Measurements from ENCODE around the gene C4orf50.

Gene C4orf50

GRCh38 chr4:6024313-6024960 lies 6.2 kb upstream of the C4orf50 start:
- H3K9ac ChIP-seq (ENCODE audit: low read depth, low read length) = no peak overlapping the region
- H3K36me3 ChIP-seq (ENCODE audit: insufficient read depth, low read depth, low read length) = no peaks in the 10 kb centered on the region
- H3K27ac ChIP-seq (ENCODE audit: low read length) = no peak overlapping the region
- H3K27me3 ChIP-seq (ENCODE audit: insufficient read depth, low read length) = no peaks in the 10 kb centered on the region
- no peak overlapping the region for H3K4me3 ChIP-seq (ENCODE audit: low read length)
- H3K9me3 ChIP-seq (ENCODE audit: insufficient read depth, low read depth, low read length) = no peaks in the 10 kb centered on the region
- H3K4me1 ChIP-seq (ENCODE audit: insufficient read depth, low read length) = peaks cover 4% of the 10 kb centered on the region; the same call in 1 of the 2 replicates

GRCh38 chr4:6023731-6024130 lies 5.5 kb upstream of the C4orf50 start:
- Histone ChIP-seq H3K36me3 (ENCODE audit: insufficient read depth, low read depth, low read length) (no peaks in the 10 kb centered on the region), H3K9ac (ENCODE audit: low read depth, low read length) (no peak overlapping the region), H3K4me3 (ENCODE audit: low read length) (no peak overlapping the region), H3K27me3 (ENCODE audit: insufficient read depth, low read length) (no peaks in the 10 kb centered on the region), H3K9me3 (ENCODE audit: insufficient read depth, low read depth, low read length) (no peaks in the 10 kb centered on the region), H3K27ac (ENCODE audit: low read length) (no peak overlapping the region), H3K4me1 (ENCODE audit: insufficient read depth, low read length) (peaks cover 5% of the 10 kb centered on the region; the same call in 1 of the 2 replicates)

GRCh38 chr4:6022607-6023288 lies 4.5 kb upstream of the C4orf50 start:
- Histone ChIP-seq H3K4me3 (ENCODE audit: low read length) (no peak overlapping the region), H3K9me3 (ENCODE audit: insufficient read depth, low read depth, low read length) (no peaks in the 10 kb centered on the region), H3K27me3 (ENCODE audit: insufficient read depth, low read length) (no peaks in the 10 kb centered on the region), H3K27ac (ENCODE audit: low read length) (no peak overlapping the region), H3K9ac (ENCODE audit: low read depth, low read length) (no peak overlapping the region), H3K4me1 (ENCODE audit: insufficient read depth, low read length) (peaks cover 5% of the 10 kb centered on the region; the same call in 1 of the 2 replicates), H3K36me3 (ENCODE audit: insufficient read depth, low read depth, low read length) (no peaks in the 10 kb centered on the region)

- H3K36me3 ChIP-seq (ENCODE audit: insufficient read depth, low read depth, low read length) = no peaks in the 10 kb centered on the region
- no peak overlapping the region for H3K27ac ChIP-seq (ENCODE audit: low read length)
- H3K4me3 ChIP-seq (ENCODE audit: low read length) = no peak overlapping the region
- peaks cover 5% of the 10 kb centered on the region; the same call in 1 of the 2 replicates for H3K4me1 ChIP-seq (ENCODE audit: insufficient read depth, low read length)
- no peaks in the 10 kb centered on the region for H3K27me3 ChIP-seq (ENCODE audit: insufficient read depth, low read length)
- no peak overlapping the region for H3K9ac ChIP-seq (ENCODE audit: low read depth, low read length)
- no peaks in the 10 kb centered on the region for H3K9me3 ChIP-seq (ENCODE audit: insufficient read depth, low read depth, low read length)
Observed at GRCh38 chr4:6021831-6022606, 3.8 kb upstream of the C4orf50 start.

GRCh38 chr4:6020613-6021012 lies 2.4 kb upstream of the C4orf50 start:
- no peaks in the 10 kb centered on the region for H3K9me3 ChIP-seq (ENCODE audit: insufficient read depth, low read depth, low read length)
- no peaks in the 10 kb centered on the region for H3K36me3 ChIP-seq (ENCODE audit: insufficient read depth, low read depth, low read length)
- peaks cover 5% of the 10 kb centered on the region; the same call in 1 of the 2 replicates for H3K4me1 ChIP-seq (ENCODE audit: insufficient read depth, low read length)
- no peak overlapping the region for H3K9ac ChIP-seq (ENCODE audit: low read depth, low read length)
- H3K4me3 ChIP-seq (ENCODE audit: low read length) = no peak overlapping the region
- no peak overlapping the region for H3K27ac ChIP-seq (ENCODE audit: low read length)
- H3K27me3 ChIP-seq (ENCODE audit: insufficient read depth, low read length) = no peaks in the 10 kb centered on the region

- H3K36me3 ChIP-seq (ENCODE audit: insufficient read depth, low read depth, low read length) = no peaks in the 10 kb centered on the region
- H3K9me3 ChIP-seq (ENCODE audit: insufficient read depth, low read depth, low read length) = no peaks in the 10 kb centered on the region
- H3K4me1 ChIP-seq (ENCODE audit: insufficient read depth, low read length) = peaks cover 5% of the 10 kb centered on the region; the same call in 1 of the 2 replicates
- H3K9ac ChIP-seq (ENCODE audit: low read depth, low read length) = no peak overlapping the region
- H3K4me3 ChIP-seq (ENCODE audit: low read length) = no peak overlapping the region
- no peak overlapping the region for H3K27ac ChIP-seq (ENCODE audit: low read length)
- no peaks in the 10 kb centered on the region for H3K27me3 ChIP-seq (ENCODE audit: insufficient read depth, low read length)
Observed at GRCh38 chr4:6019316-6020263, 1.4 kb upstream of the C4orf50 start.

- no peaks in the 10 kb centered on the region for H3K9me3 ChIP-seq (ENCODE audit: insufficient read depth, low read depth, low read length)
- no peaks in the 10 kb centered on the region for H3K27me3 ChIP-seq (ENCODE audit: insufficient read depth, low read length)
- H3K36me3 ChIP-seq (ENCODE audit: insufficient read depth, low read depth, low read length) = no peaks in the 10 kb centered on the region
- H3K9ac ChIP-seq (ENCODE audit: low read depth, low read length) = no peak overlapping the region
- peaks cover 5% of the 10 kb centered on the region; the same call in 1 of the 2 replicates for H3K4me1 ChIP-seq (ENCODE audit: insufficient read depth, low read length)
- no peak overlapping the region for H3K27ac ChIP-seq (ENCODE audit: low read length)
- no peak overlapping the region for H3K4me3 ChIP-seq (ENCODE audit: low read length)
Observed at GRCh38 chr4:6017800-6018199, 431 bp downstream of the C4orf50 start.

- no peaks in the 10 kb centered on the region for H3K27me3 ChIP-seq (ENCODE audit: insufficient read depth, low read length)
- H3K9ac ChIP-seq (ENCODE audit: low read depth, low read length) = no peak overlapping the region
- no peak overlapping the region for H3K27ac ChIP-seq (ENCODE audit: low read length)
- no peak overlapping the region for H3K4me3 ChIP-seq (ENCODE audit: low read length)
- H3K9me3 ChIP-seq (ENCODE audit: insufficient read depth, low read depth, low read length) = no peaks in the 10 kb centered on the region
- peaks cover 5% of the 10 kb centered on the region; the same call in 1 of the 2 replicates for H3K4me1 ChIP-seq (ENCODE audit: insufficient read depth, low read length)
- no peaks in the 10 kb centered on the region for H3K36me3 ChIP-seq (ENCODE audit: insufficient read depth, low read depth, low read length)
Observed at GRCh38 chr4:6017030-6017429, 1.2 kb downstream of the C4orf50 start.

GRCh38 chr4:6013564-6013963 lies 4.7 kb downstream of the C4orf50 start:
- Histone ChIP-seq H3K9me3 (ENCODE audit: insufficient read depth, low read depth, low read length) (no peaks in the 10 kb centered on the region), H3K27me3 (ENCODE audit: insufficient read depth, low read length) (peaks cover 15% of the 10 kb centered on the region), H3K4me1 (ENCODE audit: insufficient read depth, low read length) (no peaks in the 10 kb centered on the region), H3K27ac (ENCODE audit: low read length) (no peak overlapping the region), H3K36me3 (ENCODE audit: insufficient read depth, low read depth, low read length) (no peaks in the 10 kb centered on the region), H3K9ac (ENCODE audit: low read depth, low read length) (no peak overlapping the region), H3K4me3 (ENCODE audit: low read length) (no peak overlapping the region)

GRCh38 chr4:6012200-6012599 lies 6.0 kb downstream of the C4orf50 start:
- H3K27me3 ChIP-seq (ENCODE audit: insufficient read depth, low read length) = peaks cover 29% of the 10 kb centered on the region
- no peaks in the 10 kb centered on the region for H3K4me1 ChIP-seq (ENCODE audit: insufficient read depth, low read length)
- H3K9ac ChIP-seq (ENCODE audit: low read depth, low read length) = no peak overlapping the region
- no peak overlapping the region for H3K4me3 ChIP-seq (ENCODE audit: low read length)
- no peak overlapping the region for H3K27ac ChIP-seq (ENCODE audit: low read length)
- no peaks in the 10 kb centered on the region for H3K36me3 ChIP-seq (ENCODE audit: insufficient read depth, low read depth, low read length)
- no peaks in the 10 kb centered on the region for H3K9me3 ChIP-seq (ENCODE audit: insufficient read depth, low read depth, low read length)

GRCh38 chr4:6011686-6012085 lies 6.5 kb downstream of the C4orf50 start:
- Histone ChIP-seq H3K27me3 (ENCODE audit: insufficient read depth, low read length) (peaks cover 34% of the 10 kb centered on the region), H3K4me1 (ENCODE audit: insufficient read depth, low read length) (no peaks in the 10 kb centered on the region), H3K36me3 (ENCODE audit: insufficient read depth, low read depth, low read length) (no peaks in the 10 kb centered on the region), H3K27ac (ENCODE audit: low read length) (no peak overlapping the region), H3K9me3 (ENCODE audit: insufficient read depth, low read depth, low read length) (no peaks in the 10 kb centered on the region), H3K4me3 (ENCODE audit: low read length) (no peak overlapping the region), H3K9ac (ENCODE audit: low read depth, low read length) (no peak overlapping the region)

Measured in iPS-20b (cell line).